NCI-H510A (cell line): ENCODE data around the gene ONECUT3.

Experiments
- DNase-seq: peaks from one replicate; lab custom pipeline; 2025; lab: John Stamatoyannopoulos, UW

The ONECUT3 gene

DNA sequence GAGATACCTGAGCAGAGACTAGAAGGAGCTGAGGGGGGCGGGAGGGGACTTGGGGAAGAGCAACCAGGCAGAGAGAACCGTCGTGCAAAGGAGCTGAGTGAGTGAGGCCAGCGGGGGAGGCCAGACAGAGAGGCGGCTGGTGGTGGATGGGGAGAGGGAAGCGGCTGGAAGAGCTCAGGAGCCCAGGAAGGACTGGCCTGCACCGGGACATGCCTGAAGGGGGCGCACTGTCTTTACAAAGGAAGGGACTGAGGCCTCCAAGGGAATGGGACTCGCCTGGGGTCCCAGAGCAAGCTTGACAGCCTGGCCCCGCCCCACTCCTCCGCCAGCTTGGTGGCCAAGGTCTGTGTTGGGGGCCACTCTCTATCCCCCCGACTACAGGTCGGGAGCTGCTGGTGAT is 14.9 kb downstream of the ONECUT3 start:
- DNase-seq: no peak

DNA sequence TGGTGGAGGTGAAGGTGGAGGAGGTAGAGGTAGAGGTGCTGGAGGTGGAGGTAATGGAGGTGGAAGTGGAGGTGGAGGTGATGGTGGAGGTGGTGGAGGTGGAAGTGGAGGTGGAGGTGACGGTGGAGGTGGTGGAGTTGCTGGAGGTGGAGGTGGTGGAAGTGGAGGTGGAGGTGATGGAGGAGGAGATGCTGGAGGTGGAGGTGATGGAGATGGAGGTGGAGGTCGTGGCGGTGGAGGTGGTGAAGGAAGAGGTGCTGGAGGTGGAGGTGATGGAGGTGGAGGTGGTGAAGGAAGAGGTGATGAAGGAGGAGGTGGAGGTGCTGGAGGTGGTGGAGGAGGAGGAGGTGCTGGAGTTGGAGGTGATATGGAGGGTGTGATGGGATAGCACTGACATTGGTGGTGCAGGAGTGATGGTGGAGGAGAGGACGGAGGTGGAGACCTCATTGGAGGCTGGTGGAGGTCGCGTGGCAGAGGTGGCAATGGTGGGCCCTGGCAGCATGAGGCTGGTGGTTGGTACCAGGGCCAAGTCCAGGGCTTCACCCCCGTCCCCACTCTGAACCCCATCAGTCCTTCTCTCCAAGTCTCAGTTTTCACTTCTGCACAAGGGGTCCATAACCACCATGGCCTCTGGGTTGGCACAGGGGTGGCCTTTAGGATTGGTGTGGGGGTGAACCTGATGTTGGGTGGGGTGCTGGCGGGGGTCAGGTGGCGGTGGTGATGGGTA is 15.8 kb downstream of the ONECUT3 start:
- no peak for DNase-seq

DNA sequence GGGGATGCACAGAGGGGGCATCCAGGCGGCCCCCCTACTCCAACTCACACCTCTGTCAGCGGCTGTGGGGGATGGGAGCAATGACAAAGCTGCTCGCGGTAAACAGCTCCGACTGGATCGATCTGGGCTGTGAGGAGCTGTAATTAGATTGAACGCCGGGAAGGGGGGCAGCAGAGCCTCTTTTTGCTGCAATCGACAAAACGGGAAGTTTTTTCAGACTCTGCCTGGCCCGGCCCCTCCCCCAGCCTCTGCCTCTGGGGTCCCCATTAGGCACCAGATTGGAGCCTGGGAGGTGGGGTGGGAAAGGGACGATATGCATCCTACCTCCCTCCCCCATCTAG is 16.3 kb downstream of the ONECUT3 start:
- DNase-seq: no peak

DNA sequence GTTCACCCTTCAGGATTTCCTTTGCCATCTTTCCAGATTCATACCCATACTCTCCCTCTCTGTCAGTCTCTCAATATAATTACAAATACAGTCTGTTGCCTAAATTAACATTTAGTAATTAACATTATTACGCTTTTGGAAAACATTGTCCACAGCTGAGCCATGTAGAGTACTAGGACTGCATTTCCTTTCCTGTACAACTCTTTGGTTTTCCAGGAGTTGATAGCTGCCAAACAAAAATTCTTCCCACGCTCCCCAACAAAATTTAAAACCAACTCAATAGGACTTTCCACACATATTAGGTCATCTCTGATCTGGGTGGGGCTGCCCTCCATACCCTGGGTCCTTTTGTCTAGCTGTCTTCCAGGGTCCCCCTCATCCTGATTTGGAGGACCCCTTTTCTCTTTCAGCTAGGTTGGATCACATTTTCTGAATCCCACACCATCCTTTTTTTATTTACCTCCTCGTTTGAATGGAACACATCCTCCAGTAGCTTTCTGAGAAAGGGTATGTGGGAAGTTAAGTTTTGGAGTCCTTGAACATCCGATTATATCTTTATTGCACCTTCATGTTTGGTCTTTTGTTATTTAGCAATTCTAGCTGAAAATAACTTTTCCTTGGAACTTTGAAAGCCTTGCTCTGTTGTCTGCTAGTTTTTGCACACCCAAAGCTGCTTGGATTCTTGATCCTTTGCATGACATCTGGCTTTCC is 17.7 kb downstream of the ONECUT3 start:
- no peak for DNase-seq

DNA sequence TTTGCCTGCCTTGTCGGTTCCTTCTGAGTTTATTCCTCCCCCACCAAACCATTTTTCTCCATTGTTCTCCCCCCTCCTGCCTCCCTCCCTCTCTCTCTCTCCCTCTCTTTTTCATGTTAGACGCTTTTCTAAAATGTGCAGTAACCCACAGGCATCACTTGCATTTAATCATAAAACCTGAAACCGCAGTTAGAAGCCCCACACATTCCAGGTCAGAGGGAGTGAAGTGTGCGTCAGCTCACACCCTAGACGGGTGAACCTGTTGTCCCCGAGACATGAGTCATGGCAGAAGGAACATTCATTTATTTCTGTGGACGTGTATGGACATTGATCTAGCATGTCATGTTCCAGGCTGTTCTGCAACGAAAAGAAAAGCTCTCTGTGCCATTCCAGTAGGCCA is 19.9 kb downstream of the ONECUT3 start:
- no peak for DNase-seq

DNA sequence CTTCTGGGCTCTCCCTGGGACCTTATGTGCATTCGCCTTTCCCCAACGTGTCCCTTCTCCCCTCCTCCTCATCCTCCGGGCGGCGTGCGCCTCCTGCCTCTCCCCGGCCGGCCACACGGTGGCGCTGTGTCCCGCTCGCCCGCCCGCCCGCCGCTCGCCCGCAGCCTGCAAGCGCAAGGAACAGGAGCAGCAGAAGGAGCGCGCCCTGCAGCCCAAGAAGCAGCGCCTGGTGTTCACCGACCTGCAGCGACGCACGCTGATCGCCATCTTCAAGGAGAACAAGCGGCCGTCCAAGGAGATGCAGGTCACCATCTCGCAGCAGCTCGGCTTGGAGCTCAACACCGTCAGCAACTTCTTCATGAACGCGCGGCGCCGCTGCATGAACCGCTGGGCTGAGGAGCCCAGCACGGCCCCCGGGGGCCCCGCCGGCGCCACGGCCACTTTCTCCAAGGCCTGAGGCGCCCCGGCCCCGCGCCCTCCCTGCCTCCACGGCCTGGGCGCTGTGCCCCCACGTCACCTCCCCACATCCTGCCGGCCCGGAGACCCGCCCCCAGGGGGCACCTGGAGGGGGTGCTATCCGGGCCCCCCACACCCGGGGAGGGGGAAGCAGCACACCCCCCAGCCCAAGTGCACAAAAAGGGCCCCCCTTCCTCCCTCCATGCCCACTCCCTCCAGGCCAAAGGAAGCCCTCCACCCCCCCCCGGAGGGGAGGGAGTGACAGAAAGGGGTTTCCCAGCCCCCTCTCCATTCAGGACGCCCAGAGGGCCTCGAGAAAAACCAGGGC is 21.9 kb downstream of the ONECUT3 start:
- no peak for DNase-seq

DNA sequence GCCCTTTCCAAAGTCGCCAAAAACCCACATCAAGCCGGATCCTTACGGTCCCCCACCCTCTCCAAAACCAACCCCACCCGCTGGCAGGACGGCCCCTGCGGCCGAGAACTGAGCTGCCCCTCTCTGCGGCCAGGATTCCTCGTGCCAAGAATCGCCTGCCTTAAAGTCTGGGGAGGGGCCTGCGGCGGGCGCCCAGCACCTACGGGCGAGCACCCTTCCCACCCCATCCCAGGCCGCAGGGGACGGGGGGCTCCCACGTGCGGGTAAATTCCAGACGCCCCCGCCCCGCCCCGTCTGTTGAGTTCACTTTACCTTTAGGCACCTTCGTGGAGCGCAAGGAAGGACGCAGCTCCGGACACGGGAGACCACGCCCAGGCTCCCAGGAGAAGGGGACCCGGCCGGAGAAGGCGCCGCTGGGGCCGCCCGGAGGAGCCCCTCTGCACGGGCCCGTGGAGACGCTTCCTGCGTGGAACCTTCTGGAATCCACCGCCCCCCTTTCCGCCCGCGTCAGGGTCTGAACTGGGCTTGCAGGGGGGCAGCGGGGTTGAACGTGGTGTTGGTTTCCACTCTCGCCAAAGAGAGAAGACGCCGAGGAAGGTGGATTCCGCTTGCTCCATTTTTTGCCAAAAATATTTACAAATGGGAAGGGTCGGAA is 22.8 kb downstream of the ONECUT3 start:
- DNase-seq: no peak

DNA sequence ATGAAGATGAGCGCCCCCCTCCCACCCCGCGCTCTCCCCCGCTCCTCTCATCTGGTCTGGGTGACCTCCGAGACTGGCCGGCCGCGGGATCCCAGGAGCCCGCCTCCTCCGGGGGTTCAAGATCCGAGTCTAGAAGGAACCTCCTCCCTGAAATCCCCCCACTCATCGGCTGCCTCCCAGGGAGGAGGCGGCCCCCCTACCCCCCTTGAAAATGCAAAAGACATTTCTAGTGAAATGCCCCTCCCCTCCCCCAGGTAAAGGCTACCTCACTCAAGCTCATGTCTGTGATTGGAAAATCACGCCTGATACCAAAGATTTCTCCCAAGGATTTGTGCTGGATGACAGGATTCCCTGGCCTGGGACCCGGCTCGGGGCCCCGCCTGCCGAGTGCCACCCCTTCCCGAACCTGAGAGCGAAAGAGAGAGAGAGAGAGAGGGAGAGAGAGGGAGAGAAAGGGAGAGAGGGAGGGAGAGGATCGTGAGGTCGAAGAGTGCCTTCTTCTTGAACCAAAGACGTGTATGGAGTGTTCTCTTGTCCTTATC is 23.4 kb downstream of the ONECUT3 start:
- DNase-seq: no peak

DNA sequence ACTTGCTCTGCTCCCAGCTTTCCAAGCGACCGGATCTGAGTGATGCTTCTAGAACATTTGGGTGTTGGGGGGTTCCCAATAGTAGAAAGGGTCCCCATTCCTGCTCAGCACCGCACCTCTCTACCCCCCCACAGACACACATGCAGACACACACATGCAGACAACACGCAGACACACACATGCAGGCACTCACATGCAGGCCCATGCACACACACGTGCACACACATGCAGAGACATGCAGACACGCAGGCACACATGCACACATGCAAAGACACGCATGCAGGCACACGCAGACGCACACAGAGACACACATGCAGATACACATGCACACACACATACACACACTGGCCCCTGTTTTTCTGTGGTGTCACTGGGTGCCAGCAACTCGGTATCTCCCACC is 23.8 kb downstream of the ONECUT3 start:
- no peak for DNase-seq

DNA sequence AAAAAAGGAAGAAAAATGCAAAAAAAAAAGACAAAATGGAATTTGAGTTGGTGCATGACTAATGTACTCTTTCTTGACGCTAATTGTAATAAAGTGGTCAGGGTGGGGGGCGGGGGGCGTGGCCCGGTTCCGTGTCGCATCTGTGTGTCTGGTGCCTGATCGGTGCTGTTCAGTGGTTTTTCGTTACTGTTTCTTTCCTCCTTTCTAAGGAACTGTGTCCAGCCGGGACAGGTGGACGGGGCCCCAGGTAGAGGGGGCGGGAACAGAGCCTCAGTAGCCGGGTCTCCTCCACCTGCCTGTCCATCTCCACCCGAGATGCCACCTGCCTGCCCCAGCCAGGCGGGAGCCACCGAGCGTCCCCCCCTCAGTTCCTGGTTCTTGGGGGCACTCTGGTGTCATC is 26.3 kb downstream of the ONECUT3 start:
- no peak for DNase-seq

DNA sequence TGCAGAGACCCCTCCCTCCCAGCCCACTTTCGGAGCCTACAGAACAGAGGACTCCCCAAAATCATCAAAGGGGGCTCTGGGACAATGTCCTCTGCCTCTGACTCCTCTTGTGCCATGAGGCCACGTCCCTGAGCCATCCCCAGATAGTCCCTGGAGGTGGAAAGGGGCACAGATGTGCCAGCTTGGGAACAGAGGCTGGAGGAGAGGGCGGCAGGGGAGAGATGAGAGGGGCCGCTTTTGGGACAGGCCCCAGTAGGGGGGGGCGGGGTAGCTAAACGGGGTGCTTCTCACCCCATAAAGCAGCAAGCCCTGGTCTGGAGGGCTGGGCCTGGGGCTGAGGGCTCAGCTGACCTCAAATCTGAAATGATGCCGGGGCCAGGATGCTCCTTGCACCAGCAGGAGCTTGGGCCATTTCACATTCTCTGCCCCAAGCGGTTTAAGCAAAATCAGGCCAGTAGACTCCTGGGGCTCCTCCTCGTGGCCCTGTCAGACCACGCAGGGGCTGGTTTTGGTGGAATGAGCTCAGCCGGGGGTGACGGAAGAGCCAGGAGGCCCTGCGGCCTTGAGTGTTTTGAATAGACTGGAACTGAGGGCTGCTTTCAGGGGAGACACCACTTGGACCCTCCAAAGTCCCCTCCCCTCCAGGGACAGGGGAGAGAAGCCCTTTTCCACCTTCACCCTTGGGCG is 27.1 kb downstream of the ONECUT3 start:
- DNase-seq: no peak

DNA sequence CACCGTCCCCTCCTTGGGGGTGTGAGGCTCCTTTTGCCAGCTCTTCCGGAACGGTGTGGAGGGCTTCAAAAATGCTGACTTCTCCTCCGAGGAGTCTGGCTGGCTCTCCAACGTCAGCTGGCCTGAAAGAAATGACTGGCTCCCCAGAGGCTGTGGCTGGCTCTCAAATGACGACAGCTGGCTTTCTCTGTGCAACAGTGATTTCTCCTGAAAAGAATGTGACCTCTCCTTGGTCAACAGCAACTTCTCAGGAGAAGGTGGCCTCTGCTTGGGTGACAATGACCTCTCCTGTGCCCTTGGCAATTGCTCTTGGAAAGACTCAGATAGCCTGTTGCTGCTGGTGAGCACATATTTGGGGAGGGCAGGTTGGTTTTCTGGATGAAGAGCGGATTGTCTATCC is 29.2 kb downstream of the ONECUT3 start:
- DNase-seq: no peak

DNA sequence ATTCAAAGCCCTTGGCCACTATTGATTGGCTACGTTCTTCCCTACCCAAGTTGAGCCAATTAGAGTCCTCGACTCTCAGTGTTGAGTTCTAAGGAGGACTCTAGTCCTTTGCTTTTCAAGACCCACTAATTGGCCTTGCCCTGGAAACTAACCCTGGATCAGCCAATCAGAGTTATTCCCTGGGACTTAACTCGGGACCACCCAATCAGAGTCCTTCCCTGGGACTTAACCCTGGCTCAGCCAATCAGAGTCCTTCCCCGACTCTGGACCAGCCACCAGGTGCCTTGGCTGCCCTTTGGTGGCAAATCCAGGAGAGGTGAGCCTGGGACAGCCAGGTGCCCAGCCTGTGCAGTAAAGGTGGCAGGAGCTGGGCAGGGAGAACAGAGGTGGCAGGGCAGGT is 30.0 kb downstream of the ONECUT3 start:
- no peak for DNase-seq

DNA sequence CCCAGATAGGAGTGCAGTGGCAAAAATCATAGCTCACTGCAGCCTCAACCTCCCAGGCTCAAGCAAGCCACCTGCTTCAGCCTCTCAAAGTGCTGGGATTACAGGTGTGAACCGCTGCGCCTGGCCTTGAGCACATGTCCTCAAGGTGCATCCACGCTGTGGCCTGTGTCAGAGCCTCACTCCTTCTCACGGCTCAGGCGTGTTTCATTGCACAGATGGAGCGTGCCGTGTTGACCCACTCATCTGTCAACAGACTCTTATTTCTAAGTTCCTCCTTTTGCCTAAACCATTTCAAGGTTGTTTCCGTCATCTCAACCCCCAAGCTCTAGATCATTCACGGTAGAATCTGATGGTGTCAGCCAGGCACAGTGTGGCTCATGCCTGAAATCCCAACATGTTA is 30.6 kb downstream of the ONECUT3 start:
- no peak for DNase-seq

DNA sequence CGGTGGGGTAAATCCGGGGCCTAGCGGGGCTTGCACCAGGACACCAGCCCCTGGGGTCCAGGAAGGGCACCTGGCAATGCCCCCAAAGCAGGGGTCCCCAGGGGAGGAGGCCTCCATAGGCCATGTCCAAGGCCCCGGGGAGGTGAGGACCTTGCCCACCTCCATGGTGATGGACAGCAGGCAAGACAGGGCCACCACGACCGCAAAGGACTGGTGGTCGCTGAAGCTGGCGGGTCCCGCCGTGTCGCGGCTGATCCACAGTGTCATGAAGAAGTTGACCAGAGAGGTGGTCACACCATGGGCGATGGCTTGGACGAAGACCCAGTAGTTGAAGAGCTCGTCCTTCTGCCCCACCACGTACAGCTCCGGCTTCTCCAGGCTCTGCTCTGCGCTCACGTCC is 32.0 kb downstream of the ONECUT3 start:
- no peak for DNase-seq

DNA sequence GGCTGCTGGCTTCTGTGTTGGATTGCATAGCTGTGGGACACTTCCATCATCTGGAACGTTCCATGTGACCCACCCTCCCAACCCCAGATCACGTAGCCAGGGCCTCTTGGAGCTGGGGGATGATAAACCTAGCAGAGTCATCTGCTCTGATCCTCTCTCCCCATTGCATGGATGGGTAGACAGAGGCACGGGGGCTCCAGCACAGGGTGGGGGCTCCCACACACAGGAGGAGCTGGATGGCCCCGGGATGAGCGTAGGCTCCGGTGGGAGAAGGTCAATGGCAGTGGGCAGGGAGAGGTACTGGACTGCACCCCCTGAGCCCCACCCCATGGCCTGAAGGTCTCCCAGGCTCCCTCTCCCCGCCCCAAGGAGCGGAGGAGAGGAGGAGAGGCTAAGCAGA is 33.4 kb downstream of the ONECUT3 start:
- DNase-seq: no peak

DNA sequence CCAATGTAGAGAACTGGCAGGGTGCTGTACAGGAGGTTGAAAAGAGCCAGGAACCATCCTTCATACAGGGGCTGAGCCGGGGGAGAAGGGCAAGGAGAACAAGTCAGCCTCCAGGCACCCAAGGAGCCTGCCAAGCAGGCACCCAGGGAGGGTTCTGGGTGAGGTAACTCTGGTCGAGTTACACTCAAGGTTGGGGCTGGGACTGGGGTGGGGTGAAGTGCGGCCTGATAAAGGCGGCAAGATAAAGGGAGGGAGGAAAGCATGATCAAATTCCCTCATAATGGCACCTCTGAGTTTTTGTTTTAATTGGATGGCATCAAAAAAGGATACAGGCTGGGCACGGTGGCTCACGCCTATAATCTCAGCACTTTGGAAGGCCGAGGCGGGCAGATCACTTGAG is 33.8 kb downstream of the ONECUT3 start:
- no peak for DNase-seq

DNA sequence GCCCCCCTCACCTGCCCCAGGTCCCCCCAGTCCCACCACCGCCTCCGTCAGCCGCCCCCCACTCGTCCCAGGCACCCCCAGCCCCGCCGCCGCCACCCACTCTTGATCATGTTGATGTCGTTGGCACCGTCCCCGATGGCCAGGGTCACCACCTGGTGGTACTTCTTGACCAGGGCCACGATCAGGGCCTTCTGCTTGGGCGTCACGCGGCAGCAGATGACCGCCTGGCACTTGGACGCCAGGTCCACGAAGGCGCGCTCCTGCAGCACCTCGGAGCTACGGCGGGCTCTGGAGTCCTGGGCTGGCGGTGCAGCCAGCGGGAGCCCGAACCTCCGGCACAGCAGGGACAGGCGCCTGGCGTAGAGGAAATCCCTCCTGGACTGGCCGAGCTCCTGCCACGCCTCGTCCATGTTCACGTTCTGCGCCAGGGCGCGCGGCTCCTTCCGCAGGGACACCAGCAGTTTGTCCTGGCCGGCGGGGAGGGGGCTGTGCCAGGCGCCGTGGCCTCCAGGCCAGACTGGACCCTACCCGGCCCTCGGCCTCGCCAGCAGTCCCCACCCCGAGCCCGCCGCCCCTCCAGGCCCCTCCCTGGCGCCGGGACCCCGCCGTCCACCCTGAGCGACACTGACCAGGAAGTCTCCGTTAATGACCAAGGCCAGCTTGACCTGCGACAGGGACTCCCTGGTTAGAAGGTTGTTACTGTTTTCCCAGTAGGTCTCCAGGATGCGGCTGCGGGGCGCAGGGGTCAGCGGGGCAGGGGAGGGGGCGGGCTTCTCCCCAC is 36.1 kb downstream of the ONECUT3 start:
- DNase-seq: no peak

DNA sequence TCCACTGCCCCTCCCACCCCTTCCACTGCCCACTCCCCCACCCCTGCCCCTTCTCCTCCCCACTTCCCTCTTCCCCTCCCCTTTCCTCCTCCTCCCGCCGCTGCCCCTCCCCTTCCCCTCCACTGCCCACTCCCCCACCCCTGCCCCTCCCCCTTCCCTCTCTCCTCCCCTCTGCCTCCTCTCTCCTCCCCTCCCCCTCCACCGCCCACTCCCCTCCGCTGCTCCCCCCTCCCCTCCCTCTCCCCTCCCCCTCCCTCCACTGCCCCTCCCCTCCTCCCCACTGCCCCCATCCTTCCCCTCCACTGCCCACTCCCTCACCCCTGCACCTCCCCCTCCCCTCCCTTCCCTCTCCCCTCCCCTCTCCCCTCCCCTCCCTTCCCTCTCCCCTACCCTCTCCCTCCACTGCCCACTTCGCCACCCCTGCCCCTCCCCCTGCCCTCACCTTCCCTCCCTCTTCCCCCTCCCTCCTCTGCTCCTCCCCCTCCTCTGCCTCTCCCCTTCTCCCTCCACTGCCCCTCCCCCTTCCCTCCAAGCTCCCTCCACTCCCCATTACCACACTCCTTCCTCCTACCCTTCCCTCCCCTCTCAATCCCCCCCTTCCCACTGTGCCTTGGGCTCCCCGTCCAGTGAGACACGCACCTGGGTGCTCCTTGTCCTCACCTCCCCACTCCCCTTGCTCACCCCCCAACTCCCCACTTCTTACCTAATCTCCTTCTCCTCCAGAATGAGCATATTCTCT is 36.9 kb downstream of the ONECUT3 start:
- no peak for DNase-seq

DNA sequence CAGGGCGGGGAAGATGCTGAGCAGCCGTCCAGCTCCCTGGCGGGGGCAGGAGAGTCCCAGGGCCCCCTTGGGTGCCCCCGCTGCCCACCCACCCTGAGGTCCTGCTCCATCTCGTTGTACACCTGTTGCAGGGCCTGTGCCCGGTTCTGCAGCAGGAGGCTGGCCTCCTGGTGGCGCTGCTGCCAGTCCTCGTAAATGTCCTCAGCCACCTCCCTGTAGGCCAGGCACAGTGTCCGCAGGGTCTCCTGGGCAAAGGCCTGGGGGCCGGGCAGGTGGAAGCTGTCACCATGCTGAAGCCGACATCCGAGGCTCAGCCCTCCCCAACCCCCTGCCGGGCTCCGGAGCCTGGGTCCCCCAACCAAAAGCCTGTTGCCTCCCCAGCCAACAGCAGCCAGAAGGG is 38.6 kb downstream of the ONECUT3 start:
- DNase-seq: no peak
